T-helper 2 cell treated with Interferon-gamma antibody and Interleukin-4, amounts not matched to agents 5 μg/mL and 100 μg/mL, for 36 hours (primary cell): ENCODE data around the gene SPTBN2.
A peak's percentile ranks its signal among the peaks of the same experiment; 100 is the strongest.
"Not testable (repeated sequence)": the region's sequence is repeated elsewhere in the genome, so short reads cannot be mapped to it uniquely, and the experiment has no call there.

ENCODE experiments used
- DNase-seq: peaks from one replicate; pipeline ENCODE4 v3.0.0; 2021; ENCODE audit warnings: low spot score
- H3K27ac Mint-ChIP-seq: one replicate; pipeline ENCODE4 v1.8.0; 2021; ENCODE audit warnings: mild to moderate bottlenecking, mixed read lengths
- H3K27me3 Mint-ChIP-seq: one replicate; pipeline ENCODE4 v1.8.0; 2021; ENCODE audit warnings: low read depth, mixed read lengths
- H3K36me3 Mint-ChIP-seq: one replicate; pipeline ENCODE4 v1.8.0; 2021; ENCODE audit warnings: low read depth, mixed read lengths
- H3K4me1 Mint-ChIP-seq: one replicate; pipeline ENCODE4 v1.8.0; 2021; ENCODE audit warnings: low read depth, mixed read lengths
- H3K4me3 Mint-ChIP-seq: one replicate; pipeline ENCODE4 v1.8.0; 2022; ENCODE audit warnings: mild to moderate bottlenecking, moderate library complexity, mixed read lengths
- H3K9me3 Mint-ChIP-seq: one replicate; pipeline ENCODE4 v1.8.0; 2021; ENCODE audit warnings: mixed read lengths

The SPTBN2 gene

GRCh38 chr11:66674964-66675602 is 53.9 kb downstream of the SPTBN2 start:
- no peak for DNase-seq
- Mint-ChIP-seq H3K27me3 (no peaks in the 10 kb centered on the region), H3K4me3 (no peak overlapping the region), H3K36me3 (peaks cover 26% of the 10 kb centered on the region), H3K9me3 (no peaks in the 10 kb centered on the region), H3K4me1 (peaks cover 32% of the 10 kb centered on the region), H3K27ac (no peak overlapping the region)

GRCh38 chr11:66670816-66671215 is 58.2 kb downstream of the SPTBN2 start:
- peaks cover 35% of the 10 kb centered on the region for H3K36me3 Mint-ChIP-seq
- no peaks in the 10 kb centered on the region for H3K27me3 Mint-ChIP-seq
- H3K27ac Mint-ChIP-seq, result no peak overlapping the region
- DNase-seq, result no peak
- no peak overlapping the region for H3K4me3 Mint-ChIP-seq
- H3K4me1 Mint-ChIP-seq, result peaks cover 15% of the 10 kb centered on the region
- H3K9me3 Mint-ChIP-seq, result no peaks in the 10 kb centered on the region

- H3K27me3 Mint-ChIP-seq, result no peaks in the 10 kb centered on the region
- H3K36me3 Mint-ChIP-seq, result peaks cover 44% of the 10 kb centered on the region
- H3K4me1 Mint-ChIP-seq, result peaks cover 8% of the 10 kb centered on the region
- DNase-seq, result no peak
- H3K9me3 Mint-ChIP-seq, result no peaks in the 10 kb centered on the region
- no peak overlapping the region for H3K27ac Mint-ChIP-seq
- no peak overlapping the region for H3K4me3 Mint-ChIP-seq
These were observed 63.6 kb downstream of the SPTBN2 start for GRCh38 chr11:66665369-66665768.

- no peaks in the 10 kb centered on the region for H3K9me3 Mint-ChIP-seq
These were observed 65.2 kb downstream of the SPTBN2 start for GRCh38 chr11:66663741-66664296.

GRCh38 chr11:66659763-66660162 is 69.3 kb downstream of the SPTBN2 start:
- Mint-ChIP-seq H3K4me1 (peaks cover 6% of the 10 kb centered on the region), H3K27ac (no peak overlapping the region), H3K4me3 (no peak overlapping the region), H3K9me3 (no peaks in the 10 kb centered on the region), H3K27me3 (no peaks in the 10 kb centered on the region), H3K36me3 (peaks cover 31% of the 10 kb centered on the region)
- DNase-seq, result no peak

More at GRCh38 chr11:66663741-66664296, 65.2 kb downstream of the SPTBN2 start:
- Mint-ChIP-seq H3K4me3 (no peak overlapping the region), H3K27ac (no peak overlapping the region), H3K36me3 (peaks cover 47% of the 10 kb centered on the region), H3K27me3 (no peaks in the 10 kb centered on the region), H3K4me1 (peaks cover 11% of the 10 kb centered on the region)
- DNase-seq, result no peak

GRCh38 chr11:66653123-66653522 is 75.9 kb downstream of the SPTBN2 start:
- no peaks in the 10 kb centered on the region for H3K4me1 Mint-ChIP-seq
- H3K9me3 Mint-ChIP-seq, result no peaks in the 10 kb centered on the region
- no peak for DNase-seq
- H3K27me3 Mint-ChIP-seq, result no peaks in the 10 kb centered on the region
- H3K36me3 Mint-ChIP-seq, result peaks cover 37% of the 10 kb centered on the region
- no peak overlapping the region for H3K27ac Mint-ChIP-seq
- no peak overlapping the region for H3K4me3 Mint-ChIP-seq

GRCh38 chr11:66652651-66653050 is 76.4 kb downstream of the SPTBN2 start:
- H3K36me3 Mint-ChIP-seq, result peaks cover 37% of the 10 kb centered on the region
- no peaks in the 10 kb centered on the region for H3K9me3 Mint-ChIP-seq
- H3K4me1 Mint-ChIP-seq, result no peaks in the 10 kb centered on the region
- H3K27me3 Mint-ChIP-seq, result no peaks in the 10 kb centered on the region
- no peak overlapping the region for H3K4me3 Mint-ChIP-seq
- H3K27ac Mint-ChIP-seq, result no peak overlapping the region
- no peak for DNase-seq

- Mint-ChIP-seq H3K27ac (no peak overlapping the region), H3K4me1 (peaks cover 14% of the 10 kb centered on the region), H3K36me3 (peaks cover 51% of the 10 kb centered on the region), H3K4me3 (no peak overlapping the region), H3K9me3 (no peaks in the 10 kb centered on the region), H3K27me3 (no peaks in the 10 kb centered on the region)
- no peak for DNase-seq
These were observed 78.0 kb downstream of the SPTBN2 start for GRCh38 chr11:66651016-66651415.

GRCh38 chr11:66649903-66650302 is 79.1 kb downstream of the SPTBN2 start:
- no peak for DNase-seq
- H3K27ac Mint-ChIP-seq, result no peak overlapping the region
- no peaks in the 10 kb centered on the region for H3K27me3 Mint-ChIP-seq
- peaks cover 23% of the 10 kb centered on the region for H3K4me1 Mint-ChIP-seq
- no peak overlapping the region for H3K4me3 Mint-ChIP-seq
- H3K36me3 Mint-ChIP-seq, result peaks cover 59% of the 10 kb centered on the region
- H3K9me3 Mint-ChIP-seq, result no peaks in the 10 kb centered on the region

GRCh38 chr11:66646828-66647227 is 82.2 kb downstream of the SPTBN2 start:
- H3K9me3 Mint-ChIP-seq, result no peaks in the 10 kb centered on the region
- no peak overlapping the region for H3K27ac Mint-ChIP-seq
- H3K4me3 Mint-ChIP-seq, result no peak overlapping the region
- no peaks in the 10 kb centered on the region for H3K27me3 Mint-ChIP-seq
- peaks cover 75% of the 10 kb centered on the region for H3K36me3 Mint-ChIP-seq
- no peak for DNase-seq
- peaks cover 48% of the 10 kb centered on the region for H3K4me1 Mint-ChIP-seq

- Mint-ChIP-seq H3K9me3 (no peaks in the 10 kb centered on the region), H3K36me3 (peaks cover 86% of the 10 kb centered on the region), H3K4me1 (peaks cover 70% of the 10 kb centered on the region), H3K27me3 (no peaks in the 10 kb centered on the region), H3K4me3 (no peak overlapping the region), H3K27ac (no peak overlapping the region)
- no peak for DNase-seq
These were observed 85.1 kb downstream of the SPTBN2 start for GRCh38 chr11:66643745-66644437.

- peaks cover 73% of the 10 kb centered on the region for H3K4me1 Mint-ChIP-seq
- peaks cover 85% of the 10 kb centered on the region for H3K36me3 Mint-ChIP-seq
- H3K9me3 Mint-ChIP-seq, result no peaks in the 10 kb centered on the region
- H3K27ac Mint-ChIP-seq, result no peak overlapping the region
- H3K27me3 Mint-ChIP-seq, result no peaks in the 10 kb centered on the region
- no peak for DNase-seq
- H3K4me3 Mint-ChIP-seq, result peak overlapping the region; percentile 60
These were observed 87.2 kb downstream of the SPTBN2 start for GRCh38 chr11:66641834-66642233.

GRCh38 chr11:66639814-66640340 is 89.1 kb downstream of the SPTBN2 start:
- Mint-ChIP-seq H3K27ac (peak overlapping the region; percentile 94), H3K36me3 (peaks cover 72% of the 10 kb centered on the region), H3K4me1 (peaks cover 60% of the 10 kb centered on the region), H3K4me3 (peak overlapping the region; percentile 94)
- not testable (repeated sequence) for H3K9me3 Mint-ChIP-seq, H3K27me3 Mint-ChIP-seq, DNase-seq

GRCh38 chr11:66639066-66639813 is 89.8 kb downstream of the SPTBN2 start:
- Mint-ChIP-seq H3K4me3 (peak overlapping the region; percentile 94), H3K27me3 (no peaks in the 10 kb centered on the region), H3K27ac (peak overlapping the region; percentile 94), H3K9me3 (no peaks in the 10 kb centered on the region), H3K36me3 (peaks cover 71% of the 10 kb centered on the region), H3K4me1 (peaks cover 58% of the 10 kb centered on the region)
- peak; percentile 20 for DNase-seq
